HG03565 (cell line): ENCODE data around the gene PPP1R15A.
"Not testable (repeated sequence)": the region's sequence is repeated elsewhere in the genome, so short reads cannot be mapped to it uniquely, and the experiment has no call there.

Experiments used
- ATAC-seq: cut with Tn5 transposase; IDR thresholded peaks from one replicate; pipeline ENCODE4 v1.9.1; 2021; ENCODE audit warnings: mild to moderate bottlenecking, moderate library complexity; ENCODE audit not compliant: unreplicated experiment

PPP1R15A gene

GRCh38 chr19:48858984-48859710, 13.1 kb upstream of the PPP1R15A start:
- ATAC-seq = no peak

GRCh38 chr19:48859711-48860572, 12.3 kb upstream of the PPP1R15A start:
- no peak for ATAC-seq

GRCh38 chr19:48861313-48861712, 10.9 kb upstream of the PPP1R15A start:
- ATAC-seq = no peak

GRCh38 chr19:48862827-48863226, 9.4 kb upstream of the PPP1R15A start:
- ATAC-seq = no peak

- ATAC-seq = no peak
Measured at GRCh38 chr19:48866692-48867091, 5.5 kb upstream of the PPP1R15A start.

- ATAC-seq = no peak
Measured at GRCh38 chr19:48867123-48867745, 5.0 kb upstream of the PPP1R15A start.

- ATAC-seq = no peak
Measured at GRCh38 chr19:48867746-48868113, 4.5 kb upstream of the PPP1R15A start.

- no peak for ATAC-seq
Measured at GRCh38 chr19:48868114-48868886, 3.9 kb upstream of the PPP1R15A start, which contains the start of gene PLEKHA4. Gene PLEKHA4 (minus strand): TSS chr19:48868617. CDS start chr19:48867620, 997 bp downstream.

- no peak for ATAC-seq
Measured at GRCh38 chr19:48870048-48870447, 2.2 kb upstream of the PPP1R15A start.

GRCh38 chr19:48871471-48872181, 595 bp upstream of the PPP1R15A start:
- ATAC-seq = not testable (repeated sequence)

GRCh38 chr19:48872884-48873475, 759 bp downstream of the PPP1R15A start:
- no peak for ATAC-seq

- no peak for ATAC-seq
Measured at GRCh38 chr19:48873476-48874302, 1.5 kb downstream of the PPP1R15A start.

- no peak for ATAC-seq
Measured at GRCh38 chr19:48874303-48875135, 2.3 kb downstream of the PPP1R15A start.

GRCh38 chr19:48876043-48876981, 4.1 kb downstream of the PPP1R15A start:
- ATAC-seq = not testable (repeated sequence)

GRCh38 chr19:48877855-48878195, 5.6 kb downstream of the PPP1R15A start:
- no peak for ATAC-seq

GRCh38 chr19:48878196-48879024, 6.2 kb downstream of the PPP1R15A start:
- no peak for ATAC-seq
